ENCODE measurements around the gene PACSIN2. TPM values are rescaled to one million over a fixed set of nuclear protein-coding genes. Genes with fewer than 3 reads are reported as not detected.

PACSIN2 gene
- total RNA-seq, 1 experiment from 2014 or later: 60.2 TPM

GRCh38 chr22:42970029-42970428 is 44.9 kb downstream of the PACSIN2 start:
- in situ Hi-C loops (cut with HindIII; ENCODE audit: low pct_unique_long_range_greater_than_20kb, low sequenced_read_pairs): no loop called here
- no TSS peak for BruUV-seq (replicated peaks)
- no peak for TF ChIP-seq CTCF (IDR thresholded peaks at IDR 0.05)
- H3K36me3 ChIP-seq (ENCODE audit: control insufficient read depth, insufficient read depth, low read length): no peaks in the 10 kb centered on the region
- no peak for ATAC-seq
- 0 out of 2 replicates have a peak, but pooled peaks cover 2% of the 10 kb centered on the region for H3K4me1 ChIP-seq (ENCODE audit: control insufficient read depth, insufficient read depth, low read length)
- ChIA-PET CTCF (interaction anchor here (0.6 kb wide), 1 partner anchor 86 kb away, joined by 6 read pairs; no protein-coding TSS in a partner anchor), POLR2A (no interaction called here)
- H3K27me3 ChIP-seq (ENCODE audit: control insufficient read depth, insufficient read depth, low read length): no peaks in the 10 kb centered on the region
- H3K27ac ChIP-seq (ENCODE audit: low read length): no peak overlapping the region
- H3K4me3 ChIP-seq (ENCODE audit: low read depth in 2 of 2, low read length in 2 of 2): no peak overlapping the region
- H3K9me3 ChIP-seq (ENCODE audit: control insufficient read depth, insufficient read depth, low read depth, low read length): no peaks in the 10 kb centered on the region
- intact Hi-C loops (cut with micrococcal nuclease; ENCODE audit: unreplicated experiment): no loop called here
- no peak for DNase-seq (ENCODE audit: low read depth, low spot score)

- CTCF ChIA-PET: no interaction called here
- Histone ChIP-seq H3K4me3 (ENCODE audit: low read depth in 2 of 2, low read length in 2 of 2) (no peak overlapping the region), H3K4me1 (ENCODE audit: control insufficient read depth, insufficient read depth, low read length) (0 out of 2 replicates have a peak, but pooled peaks cover 2% of the 10 kb centered on the region), H3K36me3 (ENCODE audit: control insufficient read depth, insufficient read depth, low read length) (no peaks in the 10 kb centered on the region), H3K9me3 (ENCODE audit: control insufficient read depth, insufficient read depth, low read depth, low read length) (no peaks in the 10 kb centered on the region), H3K27ac (ENCODE audit: low read length) (no peak overlapping the region), H3K27me3 (ENCODE audit: control insufficient read depth, insufficient read depth, low read length) (no peaks in the 10 kb centered on the region)
- no TSS peak for BruUV-seq (replicated peaks)
- in situ Hi-C loops (cut with HindIII; ENCODE audit: low pct_unique_long_range_greater_than_20kb, low sequenced_read_pairs): no loop called here
- TF ChIP-seq CTCF (IDR thresholded peaks at IDR 0.05) (no peak), POLR2AphosphoS5 (IDR thresholded peaks at IDR 0.05; ENCODE audit: low read depth, low read length) (no peak), TCF7L2 (IDR thresholded peaks at IDR 0.05; ENCODE audit: low read depth, low read length) (no peak), SIN3A (IDR thresholded peaks at IDR 0.05; ENCODE audit: borderline replicate concordance, insufficient read depth, low read depth, low read length) (no peak)
- ATAC-seq (no peak), DNase-seq (ENCODE audit: low read depth, low spot score) (no peak)
- POLR2A ChIA-PET: no interaction called here
- intact Hi-C loops (cut with micrococcal nuclease; ENCODE audit: unreplicated experiment): no loop called here
These were observed 45.5 kb downstream of the PACSIN2 start for GRCh38 chr22:42969348-42969975.

- in situ Hi-C loops (cut with HindIII; ENCODE audit: low pct_unique_long_range_greater_than_20kb, low sequenced_read_pairs): no loop called here
- CTCF ChIA-PET: no interaction called here
- BruUV-seq (replicated peaks): no TSS peak
These were observed 47.0 kb downstream of the PACSIN2 start for GRCh38 chr22:42967933-42968332.

More at GRCh38 chr22:42967933-42968332, 47.0 kb downstream of the PACSIN2 start:
- Histone ChIP-seq H3K36me3 (ENCODE audit: control insufficient read depth, insufficient read depth, low read length) (no peaks in the 10 kb centered on the region), H3K4me3 (ENCODE audit: low read depth in 2 of 2, low read length in 2 of 2) (no peak overlapping the region), H3K9me3 (ENCODE audit: control insufficient read depth, insufficient read depth, low read depth, low read length) (no peaks in the 10 kb centered on the region), H3K27me3 (ENCODE audit: control insufficient read depth, insufficient read depth, low read length) (no peaks in the 10 kb centered on the region), H3K4me1 (ENCODE audit: control insufficient read depth, insufficient read depth, low read length) (peaks cover 7% of the 10 kb centered on the region; the same call in 1 of the 2 replicates), H3K27ac (ENCODE audit: low read length) (no peak overlapping the region)
- no peak for DNase-seq (ENCODE audit: low read depth, low spot score)
- TF ChIP-seq REST (IDR thresholded peaks at IDR 0.05; ENCODE audit: insufficient read depth in 1 of 2, low read depth in 2 of 2, low read length in 1 of 2) (no peak), TCF7L2 (IDR thresholded peaks at IDR 0.05; ENCODE audit: low read depth, low read length) (no peak), CTCF (IDR thresholded peaks at IDR 0.05) (no peak), SIN3A (IDR thresholded peaks at IDR 0.05; ENCODE audit: borderline replicate concordance, insufficient read depth, low read depth, low read length) (no peak)
- ATAC-seq: no peak
- intact Hi-C loops (cut with micrococcal nuclease; ENCODE audit: unreplicated experiment): no loop called here
- POLR2A ChIA-PET: interaction anchor here (0.6 kb wide), 1 partner anchor 55 kb away, joined by 7 read pairs; no protein-coding TSS in a partner anchor
